Activated T-helper 1 cell treated with anti-CD3 and anti-CD28 coated beads, Interleukin-12 subunit alpha, Interleukin-12 subunit beta, Interleukin-2, Interleukin-4 antibody, amounts not matched to agents 30 ng/mL and 10 ng/mL and 1 ng/mL, durations not matched to agents 14 hours and 24 hours and 36 hours (primary cell): Measurements from ENCODE around the gene TCF7L2. TPM values are rescaled to one million over a fixed set of nuclear protein-coding genes. Genes with fewer than 3 reads are reported as not detected.
"Not testable (repeated sequence)": the region's sequence is repeated elsewhere in the genome, so short reads cannot be mapped to it uniquely, and the experiment has no call there.

Experiments
- DNase-seq: peaks from one replicate; pipeline ENCODE4 v3.0.0; 2021; ENCODE audit warnings: low spot score
- H3K27ac Mint-ChIP-seq: one replicate; pipeline ENCODE4 v1.8.0; 2021; ENCODE audit warnings: mild to moderate bottlenecking, mixed read lengths
- H3K27me3 Mint-ChIP-seq: one replicate; pipeline ENCODE4 v1.8.0; 2022; ENCODE audit warnings: mild to moderate bottlenecking, moderate library complexity, mixed read lengths; ENCODE audit not compliant: insufficient read depth
- H3K36me3 Mint-ChIP-seq: one replicate; pipeline ENCODE4 v1.8.0; 2021; ENCODE audit warnings: low read depth, mixed read lengths
- H3K4me1 Mint-ChIP-seq: one replicate; pipeline ENCODE4 v1.8.0; 2021; ENCODE audit warnings: low read depth, mixed read lengths
- H3K4me3 Mint-ChIP-seq: one replicate; pipeline ENCODE4 v1.8.0; 2021; ENCODE audit warnings: mild to moderate bottlenecking, moderate library complexity, mixed read lengths
- H3K9me3 Mint-ChIP-seq: one replicate; pipeline ENCODE4 v1.8.0; 2021; ENCODE audit warnings: mixed read lengths
- intact Hi-C: fragments of 100-400 bp; cut with micrococcal nuclease; formaldehyde crosslinking; loops from one replicate; pipeline ENCODE4 v1.15.1; 2024
- total RNA-seq: library from RNA; stranded (reverse); gene quantifications from 2 replicates; pipeline ENCODE4 v1.2.3, GENCODE V29; 2022

The TCF7L2 gene
- total RNA-seq, 1 donor from 2014 or later, result 0.36 TPM

- Mint-ChIP-seq H3K4me3 (no peak overlapping the region), H3K4me1 (no peaks in the 10 kb centered on the region), H3K36me3 (no peaks in the 10 kb centered on the region), H3K27ac (no peak overlapping the region), H3K27me3 (peaks cover 10% of the 10 kb centered on the region), H3K9me3 (no peaks in the 10 kb centered on the region)
- intact Hi-C loops, result no loop called here
- no peak for DNase-seq
Observed at GRCh38 chr10:113103131-113103840, 153.2 kb downstream of the TCF7L2 start.

GRCh38 chr10:113104047-113104446, 154.0 kb downstream of the TCF7L2 start:
- Mint-ChIP-seq H3K27ac (no peak overlapping the region), H3K9me3 (no peaks in the 10 kb centered on the region), H3K4me1 (no peaks in the 10 kb centered on the region), H3K4me3 (no peak overlapping the region), H3K36me3 (no peaks in the 10 kb centered on the region), H3K27me3 (peaks cover 10% of the 10 kb centered on the region)
- intact Hi-C loops, result no loop called here
- no peak for DNase-seq

GRCh38 chr10:113108194-113108835, 158.3 kb downstream of the TCF7L2 start:
- Mint-ChIP-seq H3K4me1 (no peaks in the 10 kb centered on the region), H3K36me3 (no peaks in the 10 kb centered on the region), H3K9me3 (no peaks in the 10 kb centered on the region), H3K4me3 (no peak overlapping the region), H3K27me3 (peaks cover 3% of the 10 kb centered on the region), H3K27ac (no peak overlapping the region)
- DNase-seq, result no peak
- intact Hi-C loops, result no loop called here

- H3K9me3 Mint-ChIP-seq, result no peaks in the 10 kb centered on the region
- no peak for DNase-seq
- H3K27ac Mint-ChIP-seq, result no peak overlapping the region
- H3K36me3 Mint-ChIP-seq, result no peaks in the 10 kb centered on the region
- no peaks in the 10 kb centered on the region for H3K4me1 Mint-ChIP-seq
- intact Hi-C loops, result no loop called here
- no peak overlapping the region for H3K4me3 Mint-ChIP-seq
- H3K27me3 Mint-ChIP-seq, result peaks cover 3% of the 10 kb centered on the region
Observed at GRCh38 chr10:113108948-113109347, 158.9 kb downstream of the TCF7L2 start.

GRCh38 chr10:113109482-113109881, 159.4 kb downstream of the TCF7L2 start:
- H3K4me1 Mint-ChIP-seq, intact Hi-C loops: not testable (repeated sequence)

GRCh38 chr10:113111260-113111659, 161.2 kb downstream of the TCF7L2 start:
- H3K4me1 Mint-ChIP-seq, result no peaks in the 10 kb centered on the region

More at GRCh38 chr10:113109482-113109881, 159.4 kb downstream of the TCF7L2 start:
- H3K9me3 Mint-ChIP-seq, H3K27me3 Mint-ChIP-seq, H3K36me3 Mint-ChIP-seq, H3K27ac Mint-ChIP-seq, H3K4me3 Mint-ChIP-seq, DNase-seq: not testable (repeated sequence)

GRCh38 chr10:113111900-113112853, 162.1 kb downstream of the TCF7L2 start:
- H3K27me3 Mint-ChIP-seq, result peaks cover 5% of the 10 kb centered on the region
- DNase-seq, result no peak
- H3K4me3 Mint-ChIP-seq, result no peak overlapping the region
- no peak overlapping the region for H3K27ac Mint-ChIP-seq
- no peaks in the 10 kb centered on the region for H3K9me3 Mint-ChIP-seq
- no peaks in the 10 kb centered on the region for H3K36me3 Mint-ChIP-seq
- intact Hi-C loops, result no loop called here
- no peaks in the 10 kb centered on the region for H3K4me1 Mint-ChIP-seq

More at GRCh38 chr10:113111260-113111659, 161.2 kb downstream of the TCF7L2 start:
- Mint-ChIP-seq H3K9me3 (no peaks in the 10 kb centered on the region), H3K4me3 (no peak overlapping the region), H3K36me3 (no peaks in the 10 kb centered on the region), H3K27me3 (peaks cover 5% of the 10 kb centered on the region), H3K27ac (no peak overlapping the region)
- intact Hi-C loops, result no loop called here
- no peak for DNase-seq

GRCh38 chr10:113113241-113113640, 163.2 kb downstream of the TCF7L2 start:
- Mint-ChIP-seq H3K9me3 (no peaks in the 10 kb centered on the region), H3K27me3 (peaks cover 5% of the 10 kb centered on the region), H3K27ac (no peak overlapping the region), H3K4me1 (no peaks in the 10 kb centered on the region), H3K36me3 (no peaks in the 10 kb centered on the region), H3K4me3 (no peak overlapping the region)
- intact Hi-C loops, result no loop called here
- no peak for DNase-seq

- no peak overlapping the region for H3K4me3 Mint-ChIP-seq
- no peaks in the 10 kb centered on the region for H3K4me1 Mint-ChIP-seq
- H3K36me3 Mint-ChIP-seq, result no peaks in the 10 kb centered on the region
- H3K9me3 Mint-ChIP-seq, result no peaks in the 10 kb centered on the region
- no peak overlapping the region for H3K27ac Mint-ChIP-seq
- peaks cover 5% of the 10 kb centered on the region for H3K27me3 Mint-ChIP-seq
- no peak for DNase-seq
- intact Hi-C loops, result no loop called here
Observed at GRCh38 chr10:113113918-113114317, 163.9 kb downstream of the TCF7L2 start.

GRCh38 chr10:113115556-113115955, 165.5 kb downstream of the TCF7L2 start:
- Mint-ChIP-seq H3K9me3 (no peaks in the 10 kb centered on the region), H3K36me3 (no peaks in the 10 kb centered on the region), H3K4me3 (no peak overlapping the region), H3K27me3 (peaks cover 5% of the 10 kb centered on the region), H3K4me1 (no peaks in the 10 kb centered on the region), H3K27ac (no peak overlapping the region)
- intact Hi-C loops, result no loop called here
- DNase-seq, result no peak

GRCh38 chr10:113118882-113119281, 168.8 kb downstream of the TCF7L2 start:
- no peak overlapping the region for H3K27ac Mint-ChIP-seq
- DNase-seq, result no peak
- no peaks in the 10 kb centered on the region for H3K4me1 Mint-ChIP-seq
- intact Hi-C loops, result no loop called here
- H3K9me3 Mint-ChIP-seq, result no peaks in the 10 kb centered on the region
- no peak overlapping the region for H3K4me3 Mint-ChIP-seq
- peaks cover 5% of the 10 kb centered on the region for H3K27me3 Mint-ChIP-seq
- H3K36me3 Mint-ChIP-seq, result no peaks in the 10 kb centered on the region

GRCh38 chr10:113119801-113120200, 169.8 kb downstream of the TCF7L2 start:
- Mint-ChIP-seq H3K27ac (no peak overlapping the region), H3K36me3 (no peaks in the 10 kb centered on the region), H3K4me3 (no peak overlapping the region), H3K27me3 (peaks cover 6% of the 10 kb centered on the region), H3K9me3 (no peaks in the 10 kb centered on the region), H3K4me1 (no peaks in the 10 kb centered on the region)
- intact Hi-C loops, result loop anchor here (10.0 kb wide), 1 partner anchor 265 kb away; no protein-coding TSS in a partner anchor
- no peak for DNase-seq
